Thoracic aorta (tissue), 2 donors: ENCODE data around the gene GPN1. TPM values are rescaled to one million over a fixed set of nuclear protein-coding genes. Genes with fewer than 3 reads are reported as not detected.
A peak's percentile ranks its signal among the peaks of the same experiment; 100 is the strongest.
"Not testable (repeated sequence)": the region's sequence is repeated elsewhere in the genome, so short reads cannot be mapped to it uniquely, and the experiment has no call there.

Experiments used
- ATAC-seq: fragments of 150-250 bp; one replicate; pipeline ENCODE4 v1.8.0; 2017; ENCODE audit warnings: low read depth; ENCODE audit not compliant: insufficient number of reproducible peaks, low FRiP score
- DNase-seq: peaks from one replicate; pipeline ENCODE4 v3.0.0-alpha.2; 2020; ENCODE audit warnings: low spot score
- H3K27ac ChIP-seq, 2 donors: fragments of 200-600 bp; sonication (generic); 1 replicate in 1 of 2; 2 replicates in 1 of 2; pipeline ENCODE4 v1.5.1; 2016; ENCODE audit warnings: mild to moderate bottlenecking in 2 of 2, moderate library complexity in 2 of 2
- H3K27me3 ChIP-seq: fragments of 200-600 bp; sonication (generic); replicated peaks from 2 replicates; pipeline ENCODE4 v1.6.0; 2016; ENCODE audit warnings: mild to moderate bottlenecking; ENCODE audit not compliant: insufficient read depth
- H3K36me3 ChIP-seq: fragments of 200-600 bp; sonication (generic); one replicate; pipeline ENCODE4 v1.5.1; 2016
- H3K4me1 ChIP-seq, 2 donors: fragments of 200-600 bp; sonication (generic); 1 replicate in 1 of 2; 2 replicates in 1 of 2; pipeline versions ENCODE4 v1.5.1 to v1.6.0; 2016; ENCODE audit warnings: low read depth in 2 of 2, mild to moderate bottlenecking in 1 of 2; ENCODE audit not compliant: control insufficient read depth in 1 of 2
- H3K4me3 ChIP-seq: fragments of 200-600 bp; sonication (generic); 2 replicates; pipeline ENCODE4 v1.5.1; 2016; ENCODE audit warnings: mild to moderate bottlenecking
- H3K9me3 ChIP-seq: fragments of 200-600 bp; sonication (generic); 2 replicates; pipeline ENCODE4 v1.5.1; 2016
- CTCF ChIP-seq: fragments of 200-600 bp; sonication (generic); IDR thresholded peaks from one replicate; pipeline ENCODE4 v1.5.1; 2019; ENCODE audit warnings: antibody characterized with exemption
- total RNA-seq, 2 donors: library from RNA; depleted of rRNA; stranded (reverse); fragments of >200 nt; gene quantifications; one replicate each; pipeline versions ENCODE4 v1.1.0 to v1.2.3, GENCODE V29; 2016

GPN1 gene
- total RNA-seq, 2 donors from 2014 or later, result 19.0 to 22.3 TPM

DNA sequence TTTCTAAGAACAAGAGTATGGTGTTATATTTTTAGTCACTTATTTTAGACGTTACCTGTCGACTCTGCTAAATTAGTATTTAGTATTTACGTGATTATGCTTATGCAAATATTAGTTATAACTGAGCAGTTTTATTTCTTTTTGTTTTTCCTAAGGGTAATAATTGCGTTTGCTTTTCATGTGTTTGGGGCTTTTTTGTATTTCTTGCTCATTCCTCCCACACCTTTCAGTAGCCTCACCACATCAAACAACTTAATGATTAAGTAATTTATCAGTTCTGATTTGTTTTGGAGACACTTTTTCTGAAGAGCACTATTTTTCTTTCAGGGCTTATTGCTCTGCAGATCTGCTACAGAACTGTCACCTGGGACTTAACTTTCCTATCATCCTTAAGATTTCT, 42.4 kb downstream of the GPN1 start:
- Histone ChIP-seq H3K27me3 (no peaks in the 10 kb centered on the region), H3K4me3 (no peak overlapping the region), H3K4me1 (no peaks in the 10 kb centered on the region), H3K27ac (no peak overlapping the region), H3K36me3 (peaks cover 34% of the 10 kb centered on the region), H3K9me3 (no peaks in the 10 kb centered on the region)
- no peak for TF ChIP-seq CTCF
- ATAC-seq, result no peak
- no peak for DNase-seq

DNA sequence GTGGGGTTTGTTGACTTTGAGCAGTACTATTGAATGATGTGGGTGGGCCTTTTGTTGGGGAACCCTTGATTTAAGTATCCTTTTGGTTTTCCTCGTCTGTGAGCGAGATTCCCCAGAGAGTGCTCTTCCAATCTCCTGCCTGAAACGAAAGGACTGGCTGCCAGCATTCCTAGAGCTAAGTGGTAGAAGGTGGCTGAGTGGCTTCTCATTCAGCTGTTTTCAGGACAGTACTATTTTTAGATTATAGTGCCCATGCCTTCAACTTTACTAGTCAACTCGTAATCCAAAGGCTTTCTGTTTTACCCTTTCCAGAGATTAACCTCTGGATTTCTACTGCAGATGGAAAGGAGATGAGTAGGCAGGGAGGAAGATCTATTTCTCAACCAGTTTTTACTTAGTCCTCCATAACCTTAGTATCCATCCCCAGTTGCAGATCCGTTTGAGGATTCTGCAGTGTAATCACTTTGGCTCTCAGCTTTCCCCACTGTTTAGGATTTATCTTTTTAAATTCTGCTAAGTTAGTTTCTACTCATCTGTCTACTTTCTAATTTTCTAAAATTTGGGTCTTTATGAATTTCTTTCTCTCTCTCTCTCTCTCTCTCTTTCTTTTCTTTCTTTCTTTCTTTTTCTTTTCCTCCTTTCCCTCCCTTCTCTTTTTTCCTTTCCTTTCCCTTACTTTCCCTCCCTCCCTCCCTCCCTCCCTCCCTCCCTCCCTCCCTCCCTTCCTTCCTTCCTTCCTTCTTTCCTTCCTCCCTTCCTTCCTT, 44.1 kb downstream of the GPN1 start:
- Histone ChIP-seq H3K9me3 (no peaks in the 10 kb centered on the region), H3K27ac (no peak overlapping the region), H3K27me3 (no peaks in the 10 kb centered on the region), H3K4me3 (no peak overlapping the region), H3K36me3 (peaks cover 37% of the 10 kb centered on the region), H3K4me1 (no peaks in the 10 kb centered on the region)
- ATAC-seq (no peak), DNase-seq (no peak)
- no peak for TF ChIP-seq CTCF

DNA sequence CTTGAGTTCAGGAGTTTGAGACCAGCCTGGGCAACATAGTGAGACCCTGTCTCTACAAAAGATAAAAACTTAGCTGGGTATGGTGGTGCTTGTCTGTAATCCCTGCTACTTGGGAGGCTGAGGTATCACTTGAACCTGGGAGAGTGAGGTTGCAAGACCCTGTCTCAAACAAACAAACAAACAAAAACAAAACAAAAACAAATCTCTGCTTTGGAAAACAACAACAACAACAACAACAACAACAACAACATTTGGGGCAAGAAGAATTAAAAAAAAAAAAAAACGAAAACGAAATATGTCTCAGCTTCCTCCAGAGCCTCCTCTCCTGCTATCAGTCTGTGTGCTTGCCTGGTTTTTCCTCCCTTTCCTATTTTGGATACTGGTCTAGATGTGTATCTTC, 51.7 kb downstream of the GPN1 start:
- H3K9me3 ChIP-seq, result no peaks in the 10 kb centered on the region
- DNase-seq, result no peak
- peaks cover 35% of the 10 kb centered on the region for H3K36me3 ChIP-seq
- H3K4me3 ChIP-seq, result no peak overlapping the region
- H3K27ac ChIP-seq, result peak overlapping the region; percentile 88 to 95
- ATAC-seq, result no peak
- TF ChIP-seq CTCF, result no peak
- H3K4me1 ChIP-seq, result peaks cover 17 to 28% of the 10 kb centered on the region in 2 donors
- no peaks in the 10 kb centered on the region for H3K27me3 ChIP-seq

GRCh38 chr2:27681841-27682240, 53.0 kb downstream of the GPN1 start:
- peak overlapping the region; percentile 88 to 95 for H3K27ac ChIP-seq
- TF ChIP-seq CTCF, result no peak
- H3K27me3 ChIP-seq, result no peaks in the 10 kb centered on the region
- H3K36me3 ChIP-seq, result peaks cover 31% of the 10 kb centered on the region
- no peaks in the 10 kb centered on the region for H3K9me3 ChIP-seq
- peaks cover 17 to 28% of the 10 kb centered on the region in 2 donors for H3K4me1 ChIP-seq
- no peak overlapping the region for H3K4me3 ChIP-seq
- ATAC-seq (no peak), DNase-seq (no peak)

DNA sequence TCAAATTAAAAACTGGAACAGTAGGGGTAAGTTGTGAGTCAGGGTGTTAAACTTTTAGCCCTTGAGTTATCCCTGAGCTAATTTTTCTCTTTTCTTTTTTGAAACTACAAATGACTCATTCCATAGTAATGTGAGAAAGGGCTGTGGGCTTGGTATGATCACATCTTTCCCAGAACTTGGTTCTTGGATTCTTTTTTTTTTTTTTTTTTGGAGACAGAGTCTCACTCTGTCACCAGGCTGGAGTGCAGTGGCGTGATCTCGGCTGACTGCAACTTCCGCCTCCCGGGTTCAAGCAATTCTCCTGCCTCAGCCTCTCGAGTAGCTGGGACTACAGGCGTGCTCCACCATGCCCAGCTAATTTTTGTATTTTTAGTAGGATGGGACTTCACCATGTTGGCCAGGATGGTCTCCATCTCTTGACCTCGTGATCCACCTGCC, 53.5 kb downstream of the GPN1 start:
- peaks cover 17 to 28% of the 10 kb centered on the region in 2 donors for H3K4me1 ChIP-seq
- not testable (repeated sequence) for DNase-seq, H3K9me3 ChIP-seq, H3K27me3 ChIP-seq
- peaks cover 25% of the 10 kb centered on the region for H3K36me3 ChIP-seq
- H3K4me3 ChIP-seq, result peak overlapping the region; percentile 38
- peak; percentile 97 for ATAC-seq
- H3K27ac ChIP-seq, result peak overlapping the region; percentile 88 to 95
